NB4 (cell line): ENCODE measurements around the gene PAX4.

Experiments
- TF ChIP-seq, protein P1 (sequence below): IDR thresholded peaks from 2 replicates; pipeline ENCODE4 v1.6.1; 2011; ENCODE audit warnings: low read depth, low read length
- TF ChIP-seq, protein P2 (sequence below): IDR thresholded peaks from one replicate; pipeline ENCODE4 v1.5.1; 2012; ENCODE audit warnings: low read depth, low read length

- TF ChIP-seq, protein P1, sequence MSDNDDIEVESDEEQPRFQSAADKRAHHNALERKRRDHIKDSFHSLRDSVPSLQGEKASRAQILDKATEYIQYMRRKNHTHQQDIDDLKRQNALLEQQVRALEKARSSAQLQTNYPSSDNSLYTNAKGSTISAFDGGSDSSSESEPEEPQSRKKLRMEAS = no peak
- TF ChIP-seq, protein P2, sequence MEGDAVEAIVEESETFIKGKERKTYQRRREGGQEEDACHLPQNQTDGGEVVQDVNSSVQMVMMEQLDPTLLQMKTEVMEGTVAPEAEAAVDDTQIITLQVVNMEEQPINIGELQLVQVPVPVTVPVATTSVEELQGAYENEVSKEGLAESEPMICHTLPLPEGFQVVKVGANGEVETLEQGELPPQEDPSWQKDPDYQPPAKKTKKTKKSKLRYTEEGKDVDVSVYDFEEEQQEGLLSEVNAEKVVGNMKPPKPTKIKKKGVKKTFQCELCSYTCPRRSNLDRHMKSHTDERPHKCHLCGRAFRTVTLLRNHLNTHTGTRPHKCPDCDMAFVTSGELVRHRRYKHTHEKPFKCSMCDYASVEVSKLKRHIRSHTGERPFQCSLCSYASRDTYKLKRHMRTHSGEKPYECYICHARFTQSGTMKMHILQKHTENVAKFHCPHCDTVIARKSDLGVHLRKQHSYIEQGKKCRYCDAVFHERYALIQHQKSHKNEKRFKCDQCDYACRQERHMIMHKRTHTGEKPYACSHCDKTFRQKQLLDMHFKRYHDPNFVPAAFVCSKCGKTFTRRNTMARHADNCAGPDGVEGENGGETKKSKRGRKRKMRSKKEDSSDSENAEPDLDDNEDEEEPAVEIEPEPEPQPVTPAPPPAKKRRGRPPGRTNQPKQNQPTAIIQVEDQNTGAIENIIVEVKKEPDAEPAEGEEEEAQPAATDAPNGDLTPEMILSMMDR = no peak
These were observed 26.4 kb downstream of the PAX4 start for GRCh38 chr7:127591591-127591990.
